K562 (cell line): ENCODE data around the gene SLC34A1. TPM values are rescaled to one million over a fixed set of nuclear protein-coding genes. Genes with fewer than 3 reads are reported as not detected.

Source experiments
- FOSL1 ChIP-seq: fragments of 200-800 bp; sonication (Bioruptor generic); conservative IDR thresholded peaks from 2 replicates; pipeline ENCODE4 v1.6.1; 2016; ENCODE audit warnings: missing genetic modification characterization, missing compliant biosample characterization
- MGA ChIP-seq: fragments of 450-650 bp; IDR thresholded peaks from 2 replicates; pipeline ENCODE4 v1.6.1; 2016; ENCODE audit warnings: mild to moderate bottlenecking, moderate library complexity
- PTBP1 ChIP-seq: fragments of 200-400 bp; formaldehyde crosslinking; IDR thresholded peaks from 2 replicates; pipeline ENCODE4 v1.6.1; 2017; ENCODE audit warnings: low read depth, low read length
- SRF ChIP-seq, 2 experiments: fragments of 250-450, 450-650 bp in 1 of 2; sonication (Bioruptor Pico) in 1 of 2; sonication (generic) in 1 of 2; formaldehyde crosslinking; IDR thresholded peaks; 2 replicates each; pipeline versions ENCODE4 v1.5.0 to v1.5.1; 2020 to 2022; ENCODE audit warnings: mild to moderate bottlenecking in 1 of 2, missing genetic modification reagents in 1 of 2
- SRSF9 ChIP-seq: fragments of 200-400 bp; formaldehyde crosslinking; IDR thresholded peaks from 2 replicates; pipeline ENCODE4 v1.6.1; 2017; ENCODE audit warnings: low read depth, low read length, borderline replicate concordance
- THAP12 ChIP-seq: fragments of 250-450 bp; sonication (Bioruptor Pico); IDR thresholded peaks from 2 replicates; pipeline ENCODE4 v1.9.0; 2021; ENCODE audit warnings: mild to moderate bottlenecking, inconsistent platforms
- polyA plus RNA-seq, 8 experiments: library from polyadenylated mRNA; depleted of rRNA in 4 of 8; stranded (reverse) in 5 of 8; unstranded in 3 of 8; fragments of >200 nt; fragmentation: Nextera tagmentation in 2 of 8; fragmentation: Illumina TruSeq in 1 of 8; extraction: Ambion mirVana in 2 of 8; extraction: Trizol in 1 of 8; gene quantifications; 2 replicates each; pipeline versions ENCODE4 v1.2.1 to v1.2.3, GENCODE V29; 2011 to 2014; ENCODE audit warnings: inconsistent platforms in 1 of 8, missing spikeins in 1 of 8
- total RNA-seq, 7 experiments: library from RNA; depleted of rRNA in 6 of 7; stranded (reverse); fragments of >200 nt in 6 of 7; fragmentation: Illumina TruSeq in 2 of 7; extraction: Trizol in 2 of 7; gene quantifications; 2 replicates each; pipeline versions ENCODE4 v1.2.1 to v1.2.3, GENCODE V29; 2011 to 2021; ENCODE audit warnings: low replicate concordance in 1 of 7

SLC34A1 gene
- total and polyA plus RNA-seq, 9 of the 15 experiments (the other 6 are each of a cell fraction or from before 2014, with no cell fraction given), result not detected

- peak; percentile 81 for TF ChIP-seq MGA
- peak; percentile 64; the same call in 1 of the 2 replicates for TF ChIP-seq THAP12 (CRISPR knock-in tag)
- TF ChIP-seq FOSL1 (tag), result no peak
- TF ChIP-seq PTBP1, result no peak; the same call in 1 of the 2 replicates
- TF ChIP-seq SRF (CRISPR knock-in tag; IDR thresholded peaks at IDR 0.05), result peak in 1 of 2 experiments; percentile 37; a peak in 2 of 4 replicates
- TF ChIP-seq SRSF9, result no peak
These were observed 19.8 kb downstream of the SLC34A1 start (continued) for GRCh38 chr5:177403792-177404640.
